ENCODE data around the gene NRSN1.
"Not testable (repeated sequence)": the region's sequence is repeated elsewhere in the genome, so short reads cannot be mapped to it uniquely, and the experiment has no call there.

The NRSN1 gene

DNA sequence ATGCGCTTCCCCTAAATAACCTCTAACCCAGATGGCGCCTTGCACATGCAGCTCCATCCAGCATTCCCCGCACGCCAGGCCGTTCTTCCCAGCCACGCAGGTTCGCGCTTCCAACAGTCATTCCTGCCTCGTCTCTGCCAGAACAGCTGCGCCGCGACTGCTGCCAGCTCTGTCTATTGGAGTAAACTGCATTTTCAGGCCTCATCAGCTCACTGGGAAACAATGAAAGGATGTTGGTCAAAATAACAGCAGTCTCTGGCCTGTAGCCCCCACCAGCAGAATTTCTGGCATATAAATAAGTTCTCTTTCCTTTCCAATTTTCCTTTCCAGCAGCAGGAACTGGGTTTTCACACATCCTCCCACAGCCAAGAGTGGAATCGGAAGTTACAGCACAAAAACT, 14.6 kb downstream of the NRSN1 start:
- FAIRE-seq (no peak), DNase-seq (ENCODE audit: low spot score) (no peak)

DNA sequence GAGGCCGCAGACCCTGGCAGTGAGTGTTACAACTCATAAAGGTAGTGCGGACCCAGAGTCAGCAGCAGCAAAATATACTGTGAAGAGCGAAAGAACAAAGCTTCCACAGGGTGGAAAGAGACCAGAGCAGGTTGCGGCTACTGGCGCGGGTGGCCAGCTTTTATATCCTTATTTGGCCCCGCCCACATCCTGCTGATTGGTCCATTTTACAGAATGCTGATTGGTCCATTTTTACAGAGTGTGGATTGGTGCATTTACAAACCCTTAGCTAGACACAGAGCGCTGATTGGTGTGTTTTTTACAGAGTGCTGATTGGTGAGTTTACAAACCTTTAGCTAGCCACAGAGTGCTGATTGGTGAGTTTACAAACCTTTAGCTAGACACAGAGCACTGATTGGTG, 16.7 kb downstream of the NRSN1 start:
- DNase-seq (ENCODE audit: low spot score); FAIRE-seq: not testable (repeated sequence)

DNA sequence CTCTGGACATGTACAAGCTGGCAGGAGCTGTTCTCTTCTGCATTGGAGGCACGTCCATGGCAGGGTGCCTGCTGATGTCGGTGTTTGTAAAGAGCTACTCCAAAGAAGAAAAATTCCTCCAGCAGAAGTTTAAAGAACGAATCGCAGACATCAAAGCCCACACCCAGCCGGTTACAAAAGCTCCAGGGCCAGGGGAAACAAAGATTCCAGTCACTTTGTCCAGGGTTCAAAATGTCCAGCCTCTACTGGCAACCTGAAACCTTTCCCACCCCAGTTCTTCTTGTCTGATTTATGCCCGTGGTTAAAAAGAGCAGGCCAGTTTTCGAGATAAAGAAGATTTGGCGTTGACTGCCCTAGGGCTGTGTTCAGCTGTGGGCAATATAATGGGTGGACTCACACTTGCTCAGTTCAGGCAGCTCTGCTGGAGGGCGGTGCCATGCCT, 19.7 kb downstream of the NRSN1 start:
- FAIRE-seq: no peak
- DNase-seq (ENCODE audit: low spot score): no peak

DNA sequence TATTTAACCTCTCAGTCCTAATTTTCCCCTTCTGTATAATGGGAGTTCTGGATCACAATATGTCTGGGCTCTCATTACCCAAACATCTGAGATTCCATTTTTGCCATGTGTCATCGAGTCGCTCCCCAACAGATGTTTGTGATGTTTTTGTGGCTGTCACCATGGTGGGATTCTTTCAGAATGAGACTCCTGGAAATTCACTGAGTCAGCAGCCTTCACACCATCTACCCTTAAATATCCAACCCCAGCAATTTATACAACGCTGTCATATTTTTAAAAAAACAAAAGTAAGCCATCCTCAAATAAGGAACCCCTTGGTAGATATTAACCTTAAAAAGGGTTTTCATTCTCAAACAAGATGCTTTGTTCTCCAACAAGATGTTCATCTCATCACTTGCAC, 20.9 kb downstream of the NRSN1 start:
- DNase-seq (ENCODE audit: low spot score): no peak
- no peak for FAIRE-seq

DNA sequence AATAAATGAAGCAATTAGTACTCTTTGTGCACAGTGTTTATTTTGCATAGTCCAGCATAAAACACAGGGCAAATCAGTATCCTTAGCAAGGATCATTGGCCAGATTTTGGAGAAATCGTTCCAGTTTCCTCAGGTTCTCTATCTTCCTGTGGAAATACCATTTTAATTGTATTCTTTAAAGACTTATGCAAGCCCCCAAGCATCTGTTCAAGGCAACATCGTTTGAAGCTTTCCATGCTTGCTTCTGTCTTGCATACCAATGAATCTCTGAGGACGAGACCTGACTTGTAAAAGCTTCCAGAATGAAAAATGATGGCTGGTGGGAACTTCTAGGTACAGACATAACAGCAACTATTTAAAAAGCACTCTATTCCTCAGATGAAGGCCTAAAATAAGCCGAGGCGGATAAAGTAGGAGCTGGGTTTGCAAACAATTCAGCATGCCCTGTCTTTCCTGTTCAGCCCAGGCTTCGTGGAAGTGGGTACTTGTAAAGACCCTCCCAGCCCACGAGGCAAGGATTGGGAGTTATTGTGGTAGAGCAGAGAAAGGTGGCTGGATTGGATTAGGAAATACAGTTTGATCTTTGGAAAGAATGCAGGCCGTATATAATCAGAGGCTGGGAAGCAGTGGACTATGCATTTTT, 21.6 kb downstream of the NRSN1 start:
- no peak for FAIRE-seq
- DNase-seq (ENCODE audit: low spot score): no peak

DNA sequence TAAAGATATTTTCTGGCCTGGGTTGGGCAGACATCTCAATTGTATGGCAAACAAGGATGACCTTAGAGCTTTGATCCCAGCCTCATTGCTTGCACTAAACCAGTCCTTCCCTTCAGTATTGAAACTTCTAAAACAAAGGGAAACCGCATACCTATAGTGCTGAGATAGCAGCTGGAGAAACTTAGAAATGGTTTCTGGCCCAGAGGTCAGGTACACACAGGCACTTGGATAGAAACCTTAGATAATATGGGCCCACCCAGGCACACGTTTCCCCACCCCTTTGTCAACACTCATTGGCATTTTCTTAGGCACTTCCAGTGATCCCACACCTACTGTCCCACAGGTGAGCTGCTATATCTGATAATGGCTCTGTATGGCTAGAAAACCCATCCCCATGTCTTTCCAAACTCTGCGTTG, 22.1 kb downstream of the NRSN1 start:
- FAIRE-seq: no peak
- DNase-seq (ENCODE audit: low spot score): no peak

DNA sequence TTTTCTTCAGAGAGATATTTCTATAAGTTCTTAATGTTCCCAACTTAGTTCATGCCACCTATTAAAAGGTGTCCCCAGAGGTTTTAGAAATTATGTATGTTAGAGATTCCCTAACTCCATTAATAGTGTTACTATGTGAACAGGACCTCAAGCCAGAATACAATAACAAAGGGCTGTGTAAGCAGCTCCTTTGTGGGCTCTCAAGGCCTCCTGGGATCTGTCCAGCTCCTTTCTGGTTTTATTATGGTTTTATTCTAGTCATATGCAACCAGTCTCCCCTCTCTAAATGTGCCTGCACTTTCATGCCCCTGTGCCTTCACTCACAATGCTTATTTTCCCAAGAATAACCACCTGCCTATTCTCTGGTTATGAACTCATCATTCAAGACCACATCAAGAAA, 22.7 kb downstream of the NRSN1 start:
- FAIRE-seq (no peak), DNase-seq (ENCODE audit: low spot score) (no peak)

DNA sequence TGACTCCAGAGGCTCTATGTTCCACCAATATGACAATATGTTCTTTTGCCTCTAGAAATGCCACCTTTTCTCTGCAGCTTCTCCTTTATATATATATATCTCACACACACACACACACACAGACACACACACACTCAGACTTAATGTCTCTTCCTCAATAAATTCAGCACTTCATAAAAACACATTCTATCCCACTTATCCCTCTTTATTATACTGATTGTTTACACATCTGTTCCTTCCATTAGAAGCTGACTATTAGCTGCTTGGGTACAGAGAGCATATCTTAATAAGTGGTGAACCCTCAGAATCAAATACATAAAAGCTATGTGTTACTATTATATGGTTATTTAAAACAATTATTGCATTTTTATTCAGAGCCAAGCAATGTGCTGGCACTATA, 23.3 kb downstream of the NRSN1 start:
- FAIRE-seq: no peak

DNA sequence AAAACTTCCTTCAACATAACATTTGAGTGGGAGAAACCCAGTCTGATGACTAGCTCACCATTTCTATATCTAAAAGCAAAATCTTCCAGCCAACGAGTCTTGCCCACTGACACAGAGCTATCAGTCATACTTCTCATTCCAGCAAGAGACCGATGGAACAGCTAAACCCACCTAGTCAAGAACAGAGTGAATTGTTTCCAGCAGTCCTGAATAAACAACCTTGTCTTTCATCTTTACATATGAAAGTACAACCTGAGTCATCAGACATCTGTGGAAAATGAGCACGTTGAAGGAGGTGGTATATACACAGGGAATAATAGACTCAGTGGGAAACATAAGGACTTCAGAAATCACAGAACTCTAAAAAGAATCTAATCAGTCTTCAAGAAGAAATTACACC, 23.8 kb downstream of the NRSN1 start:
- FAIRE-seq (no peak), DNase-seq (ENCODE audit: low spot score) (no peak)

More for the DNA sequence above, 23.3 kb downstream of the NRSN1 start:
- DNase-seq (ENCODE audit: low spot score): no peak

DNA sequence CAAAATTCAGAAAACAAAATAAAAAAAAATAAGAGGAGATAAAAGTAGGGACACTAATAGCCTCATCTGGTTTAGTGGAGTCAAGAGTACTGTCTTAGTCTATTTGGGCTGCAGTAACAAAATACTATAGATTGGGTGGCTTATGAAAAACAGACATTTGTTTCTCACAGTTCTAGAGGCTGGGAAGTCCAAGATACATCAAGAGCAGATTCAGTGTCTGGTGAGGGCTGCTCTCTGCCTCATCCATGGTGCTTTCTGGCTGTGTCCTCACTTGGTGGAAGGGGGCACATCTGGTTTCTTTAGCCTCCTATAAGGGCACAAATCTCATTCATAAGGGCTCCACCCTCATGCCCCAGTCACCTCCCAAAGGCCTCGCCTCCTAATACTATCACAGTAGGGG, 26.0 kb downstream of the NRSN1 start:
- DNase-seq (ENCODE audit: low spot score): no peak
- no peak for FAIRE-seq

DNA sequence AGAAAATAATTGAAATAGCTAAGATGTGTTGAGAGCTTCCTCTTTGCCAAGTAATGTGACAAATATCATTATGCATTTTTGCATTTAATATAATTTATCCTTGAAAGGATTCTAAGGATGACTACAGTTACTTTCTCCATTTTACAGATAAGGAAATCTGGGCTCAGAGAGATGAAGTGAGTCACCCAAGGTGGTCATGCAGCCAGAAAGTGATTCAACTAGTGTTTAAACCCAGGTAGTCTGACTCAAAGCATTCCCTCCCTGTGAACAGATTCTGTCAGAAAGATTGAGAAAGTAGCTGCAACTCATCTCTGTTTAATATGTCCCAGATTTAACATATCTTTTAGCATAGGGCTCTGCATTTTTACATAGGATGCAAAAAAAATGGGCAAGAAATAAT, 28.1 kb downstream of the NRSN1 start:
- DNase-seq (ENCODE audit: low spot score) (peak; percentile 11), FAIRE-seq (no peak)

DNA sequence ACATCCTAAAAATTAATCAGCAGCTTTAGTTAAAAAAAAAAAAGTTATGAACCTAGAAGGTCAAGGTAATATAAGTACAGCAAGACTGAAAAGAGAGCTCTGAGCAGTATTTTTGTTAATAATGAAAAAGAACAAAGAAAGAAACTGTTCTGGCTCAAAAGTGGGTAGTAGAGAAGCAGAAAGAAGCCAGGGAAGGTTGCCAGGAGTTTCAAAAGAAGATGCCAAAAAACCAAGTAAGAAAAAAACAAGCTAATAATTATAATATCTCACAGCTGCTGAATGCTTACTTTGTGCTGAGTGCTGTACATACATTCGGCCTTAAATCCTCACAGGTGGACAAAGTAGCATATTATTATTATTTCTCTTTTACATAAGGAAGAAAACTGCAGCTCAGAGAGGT, 31.9 kb downstream of the NRSN1 start:
- no peak for FAIRE-seq
- DNase-seq (ENCODE audit: low spot score): no peak

DNA sequence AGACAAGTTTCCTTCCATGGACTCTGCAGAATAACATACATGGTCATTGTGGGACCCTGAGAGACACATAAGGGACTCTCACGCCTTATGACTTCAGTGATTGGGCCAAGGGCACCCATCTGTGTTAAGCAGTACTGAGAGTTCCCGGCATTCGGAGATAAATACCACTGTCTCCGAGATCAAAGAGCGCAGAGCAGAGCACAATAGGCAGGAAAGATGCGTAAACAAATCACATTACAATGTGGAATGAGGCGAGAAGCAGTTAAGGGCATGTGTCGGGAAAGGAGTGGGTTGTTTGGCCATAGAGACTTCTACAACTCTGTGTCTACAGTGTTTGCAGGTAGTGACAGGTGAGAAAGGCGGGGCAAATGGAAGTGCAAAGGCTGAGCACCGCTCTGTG, 57.6 kb downstream of the NRSN1 start:
- FAIRE-seq: no peak

DNA sequence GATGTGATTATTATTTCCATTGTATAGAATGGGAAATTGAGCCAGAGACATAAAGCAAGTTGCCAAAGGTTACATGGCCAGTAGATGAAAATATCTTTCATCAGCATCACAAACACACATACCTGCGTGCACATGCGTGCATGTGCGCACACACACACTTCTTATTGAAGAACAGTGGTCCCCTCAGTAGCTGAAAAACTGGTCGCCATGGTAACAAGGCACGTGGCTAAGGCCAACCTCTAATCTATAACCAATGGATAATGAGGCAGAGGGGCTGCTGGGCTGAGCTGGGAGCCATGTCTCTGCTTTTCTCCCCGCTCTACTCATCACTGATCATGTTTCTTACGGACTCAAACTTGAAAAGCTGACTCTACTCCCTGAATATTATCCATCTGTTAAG, 60.3 kb downstream of the NRSN1 start:
- no peak for DNase-seq (ENCODE audit: low spot score)
- FAIRE-seq: no peak

More for the DNA sequence above, 57.6 kb downstream of the NRSN1 start:
- DNase-seq (ENCODE audit: low spot score): no peak

DNA sequence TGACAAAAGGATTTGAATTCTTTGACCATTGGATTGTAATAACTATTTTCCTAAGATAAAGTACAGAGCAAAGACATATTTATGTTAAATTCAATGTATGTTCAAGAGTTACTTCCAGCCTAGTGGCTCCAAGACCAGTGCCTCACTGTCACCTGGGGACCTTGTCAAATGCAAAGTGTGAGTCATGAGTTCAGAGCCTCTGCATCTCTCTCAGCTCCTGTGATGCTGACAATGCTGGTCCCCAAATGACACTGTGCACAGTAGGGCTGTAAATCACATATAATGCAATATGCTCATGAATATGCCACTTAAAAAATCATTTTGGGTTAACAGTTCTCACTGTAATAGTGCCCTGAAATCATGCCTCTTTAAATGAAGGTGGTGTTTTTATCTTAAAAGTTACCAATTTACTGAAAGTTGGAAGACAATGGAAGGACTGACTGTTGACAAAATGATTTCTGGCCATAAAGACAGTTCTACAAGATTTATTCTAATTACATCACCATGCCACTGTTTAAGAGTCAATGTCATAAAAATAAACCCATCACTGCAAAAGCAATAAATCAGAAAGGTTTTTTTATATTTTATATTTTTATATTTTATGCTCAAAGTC, 62.1 kb downstream of the NRSN1 start:
- no peak for DNase-seq (ENCODE audit: low spot score)
- FAIRE-seq: no peak

DNA sequence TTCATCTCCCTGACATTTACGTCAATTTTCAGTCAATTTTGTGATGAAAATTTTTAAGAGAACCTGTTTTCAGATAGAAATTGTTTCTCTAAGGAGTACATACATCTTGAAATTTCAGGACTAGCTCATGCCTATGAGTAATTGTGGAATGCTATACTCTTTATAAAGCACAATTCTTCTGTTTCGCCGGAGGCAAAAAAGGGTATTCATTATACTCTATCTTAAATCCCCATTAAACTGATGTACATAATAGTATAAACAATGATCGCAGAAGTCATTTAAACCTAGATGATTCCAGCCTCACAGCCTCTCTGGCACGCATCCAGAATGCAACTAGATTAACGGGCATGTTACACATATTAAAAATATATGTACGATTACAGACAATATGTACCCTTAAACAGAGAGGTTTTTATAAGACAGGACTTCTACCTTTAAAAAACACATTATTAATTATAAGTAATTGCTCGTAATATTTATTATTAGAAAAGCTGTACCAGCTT, 62.6 kb downstream of the NRSN1 start:
- DNase-seq (ENCODE audit: low spot score) (no peak), FAIRE-seq (no peak)

DNA sequence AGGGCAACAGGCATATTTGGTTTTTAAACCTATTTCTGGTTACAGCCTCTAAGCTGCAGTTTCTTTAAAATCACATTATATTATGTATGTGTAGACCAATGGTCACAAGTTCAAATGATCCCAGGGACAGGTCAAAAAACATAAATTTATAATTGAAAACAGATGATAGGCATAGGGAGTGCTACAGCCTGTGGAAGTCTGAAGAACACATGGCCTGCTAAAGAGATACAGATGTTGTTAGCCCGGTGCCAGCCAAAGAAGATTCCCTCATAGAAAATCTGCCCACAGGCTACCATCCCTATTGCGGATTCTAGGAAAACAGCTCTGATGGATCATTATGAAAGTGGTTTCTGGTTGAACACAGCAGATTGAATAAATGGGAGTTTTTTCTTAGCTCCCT, 65.3 kb downstream of the NRSN1 start:
- DNase-seq (ENCODE audit: low spot score) (no peak), FAIRE-seq (no peak)

DNA sequence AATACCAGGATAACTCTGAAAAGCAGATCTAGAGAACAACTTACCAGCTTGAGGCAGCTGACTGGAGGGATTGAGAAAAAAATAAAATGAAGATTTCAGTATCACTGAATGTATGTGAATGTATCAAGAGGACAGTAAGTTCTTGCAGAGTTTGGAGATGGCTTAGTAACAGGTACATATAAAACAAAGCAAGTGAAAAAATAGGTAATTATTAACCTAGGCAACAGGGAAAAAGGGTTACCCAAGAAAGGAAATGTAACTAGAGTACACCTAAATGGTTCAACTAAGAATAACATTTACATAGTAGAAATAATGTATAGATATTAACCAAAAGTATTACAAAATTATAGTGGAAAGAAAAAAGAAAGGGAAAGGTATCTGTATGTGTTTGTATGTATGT, 67.3 kb downstream of the NRSN1 start:
- FAIRE-seq: no peak
- DNase-seq (ENCODE audit: low spot score): no peak

DNA sequence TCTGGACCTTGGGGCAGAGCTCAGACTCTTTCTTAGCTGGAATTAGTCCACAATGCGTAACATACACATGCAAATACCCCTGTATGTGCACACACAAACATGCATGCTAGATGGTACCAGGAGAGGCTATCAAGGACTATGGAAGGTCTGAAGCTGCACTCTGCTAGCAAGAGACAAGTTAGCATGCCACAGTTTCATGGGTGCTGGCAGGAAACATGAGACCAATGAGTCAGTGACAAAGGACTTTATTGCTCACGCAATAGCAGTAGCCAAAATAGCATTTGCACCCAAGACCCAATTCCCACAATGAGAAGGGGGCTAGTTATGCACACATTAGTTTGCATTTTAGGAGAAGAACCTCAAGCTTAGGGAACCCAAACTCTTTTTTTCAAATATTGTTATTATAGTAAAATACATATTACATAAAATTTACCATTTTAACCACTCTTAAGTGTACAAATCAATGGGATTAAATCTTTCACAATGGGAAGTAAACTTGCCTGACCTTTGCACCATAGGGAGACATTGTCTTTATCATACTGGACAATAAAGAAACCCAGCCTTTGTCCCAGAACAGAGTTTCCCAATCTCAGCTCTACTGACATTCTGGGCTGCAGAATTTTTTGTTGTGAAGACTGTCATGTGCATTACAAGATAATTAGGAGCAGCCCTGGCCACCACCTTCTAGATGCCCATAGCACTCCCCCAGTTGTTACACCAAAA, 69.1 kb downstream of the NRSN1 start:
- FAIRE-seq: no peak

DNA sequence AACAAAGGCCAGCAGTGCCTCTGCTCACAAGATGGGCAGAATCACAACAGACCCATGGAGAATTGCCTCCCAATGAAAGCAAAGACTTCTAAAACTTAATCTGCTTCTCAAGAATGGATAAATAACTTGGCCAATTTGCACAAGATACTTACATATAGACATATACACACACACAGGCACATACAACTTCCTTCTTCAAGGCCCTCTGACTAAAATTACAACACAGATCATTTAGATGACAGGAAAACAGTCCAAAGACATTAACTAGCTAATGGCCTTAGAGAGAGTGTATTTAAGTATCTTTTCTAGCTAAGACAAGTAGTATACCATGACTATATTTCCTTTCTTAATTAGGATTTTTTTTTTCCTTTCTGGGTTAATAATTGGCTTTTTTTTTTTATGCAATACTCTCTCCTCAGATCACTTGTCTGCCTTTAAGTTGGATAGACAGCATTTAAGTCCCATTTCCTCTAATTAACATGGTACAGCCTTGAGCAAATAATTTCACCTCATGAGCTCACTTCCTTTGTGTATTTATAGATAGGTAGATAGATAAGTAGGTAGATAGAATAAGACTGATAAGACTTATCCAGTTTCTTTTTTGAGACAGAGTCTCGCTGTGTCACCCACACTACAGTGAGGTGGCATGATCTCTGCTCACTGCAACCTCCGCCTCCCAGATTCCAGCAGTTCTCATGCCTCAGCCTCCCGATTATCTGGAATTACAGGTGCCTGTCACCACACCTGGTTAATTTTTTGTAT, 70.0 kb downstream of the NRSN1 start:
- no peak for FAIRE-seq
- no peak for DNase-seq (ENCODE audit: low spot score)

More for the DNA sequence above, 69.1 kb downstream of the NRSN1 start:
- DNase-seq (ENCODE audit: low spot score): no peak

All from urothelium cell line (cell line).